ENCODE results near the gene NUP214. TPM values are rescaled to one million over a fixed set of nuclear protein-coding genes. Genes with fewer than 3 reads are reported as not detected.

The NUP214 gene
- polyA plus RNA-seq, 1 of the 3 experiments (the other 2 are of a cell fraction) = 8.0 TPM

- no peak for TF ChIP-seq FOXJ3 (CRISPR knock-in tag; IDR thresholded peaks at IDR 0.05)
Observed at GRCh38 chr9:131096269-131097125, 28.9 kb upstream of the NUP214 start, which contains the start of gene AIF1L (continued).

DNA sequence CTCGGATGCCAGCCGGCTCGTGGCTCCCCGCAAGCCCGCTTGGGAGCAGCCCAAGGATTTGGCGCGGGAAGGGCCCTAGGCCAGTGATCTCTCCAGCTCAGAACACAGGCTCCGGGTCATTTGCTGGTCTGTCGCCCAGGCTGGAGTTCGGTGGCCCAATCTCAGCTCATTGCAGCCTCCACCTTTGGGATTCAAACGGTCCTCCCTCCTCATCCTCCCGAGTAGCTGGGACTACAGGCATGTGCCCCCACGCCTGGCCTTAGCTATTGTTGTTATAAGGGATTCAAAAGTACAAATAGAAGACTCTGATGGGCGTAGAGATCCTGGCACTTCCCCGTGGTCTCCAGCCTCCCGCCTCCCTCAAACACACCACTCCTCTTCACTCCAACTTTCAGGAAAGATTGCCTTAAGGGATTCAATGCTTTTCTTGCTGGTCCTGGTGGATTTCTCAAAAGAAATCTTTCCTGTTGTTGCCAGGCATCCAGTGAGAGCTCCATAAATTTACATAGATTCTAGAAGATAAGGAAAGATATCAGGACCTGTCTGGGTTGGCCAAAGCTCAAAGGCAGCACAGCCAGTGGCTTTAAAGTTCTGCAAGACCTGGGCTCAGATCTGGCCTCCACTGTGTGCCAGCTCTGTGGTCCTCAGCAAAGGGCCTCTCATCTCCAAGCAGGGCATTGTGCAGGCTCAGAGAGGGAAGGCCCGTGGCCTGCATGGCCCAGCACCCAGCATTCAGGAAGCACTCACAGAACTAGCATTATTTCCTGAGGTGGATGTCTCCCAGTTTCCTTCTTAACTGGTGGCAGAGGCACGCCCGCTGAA is 28.0 kb upstream of the NUP214 start:
- 72% methylated on average over 15 of the region's 19 CpGs for WGBS (ENCODE audit: low lambda C conversion rate)
- TF ChIP-seq SIN3A (IDR thresholded peaks at IDR 0.05; ENCODE audit: borderline replicate concordance, low read depth, low read length) (no peak), GATA2 (CRISPR knock-in tag; IDR thresholded peaks at IDR 0.05) (no peak), EP300 (IDR thresholded peaks at IDR 0.05; ENCODE audit: borderline replicate concordance in 1 of 2, low read depth in 1 of 2, low read length in 1 of 2) (no peak)
- Histone ChIP-seq H3K9ac (no peak overlapping the region), H3K9me3 (no peaks in the 10 kb centered on the region), H3K27ac (ENCODE audit: low read depth in 2 of 2, low read length in 1 of 2) (no peak overlapping the region), H3K9me2 (no peaks in the 10 kb centered on the region), H3F3A (replicated peaks; ENCODE audit: insufficient read depth) (no peaks in the 10 kb centered on the region), H3K4me3 (ENCODE audit: low read depth in 2 of 2, low read length in 1 of 2) (peak overlapping the region in 1 of 2 experiments; percentile 49; a peak in 2 of 4 replicates), H3K27me3 (ENCODE audit: insufficient read depth) (peaks cover 27% of the 10 kb centered on the region), H3K4me1 (ENCODE audit: control insufficient read depth in 1 of 2, insufficient read depth in 2 of 2, low read depth in 1 of 2, low read length in 1 of 2) (peaks cover 0 to 17% of the 10 kb centered on the region in 2 experiments; a peak in 1 of 4 replicates), H3K4me2 (peak overlapping the region; percentile 74; the same call in 1 of the 2 replicates), H3K79me2 (ENCODE audit: insufficient read depth) (no peaks in the 10 kb centered on the region), H3K36me3 (replicated peaks in 1 of 2; ENCODE audit: control insufficient read depth in 1 of 2, insufficient read depth in 2 of 2, low read length in 1 of 2) (no peaks in the 10 kb centered on the region), H4K20me1 (ENCODE audit: insufficient read depth) (no peaks in the 10 kb centered on the region), H2AFZ (ENCODE audit: low read depth) (no peak overlapping the region)
- no peak for DNase-seq
- CTCF ChIA-PET = interaction anchor here (0.6 to 3.1 kb wide), 4 partner anchors 40 to 643 kb away, joined by 3 to 11 read pairs (median 3); no protein-coding TSS in a partner anchor
- POLR2A ChIA-PET = interaction anchor here (0.9 to 1.0 kb wide), 2 partner anchors 12 to 28 kb away, joined by 3 read pairs; partner anchors contain the start of gene NUP214

DNA sequence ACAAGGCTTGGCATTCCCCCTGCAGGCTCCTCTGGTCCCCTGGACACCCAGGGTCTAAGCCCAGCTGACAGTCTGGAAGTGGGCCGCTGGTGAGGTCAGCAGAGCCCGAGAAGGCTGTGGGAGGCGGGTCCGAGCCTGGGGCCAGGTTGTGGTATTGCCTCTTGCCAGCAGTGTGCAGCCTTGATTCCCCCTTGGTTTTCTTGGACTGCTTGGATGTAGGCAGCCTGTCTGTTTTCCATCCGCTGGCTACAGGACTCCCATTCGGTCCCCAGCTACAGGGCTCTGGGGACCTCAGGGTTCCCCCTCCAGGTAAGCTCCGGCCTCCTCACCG is 27.5 kb upstream of the NUP214 start:
- Histone ChIP-seq H3K79me2 (ENCODE audit: insufficient read depth) (no peaks in the 10 kb centered on the region), H3K36me3 (replicated peaks in 1 of 2; ENCODE audit: control insufficient read depth in 1 of 2, insufficient read depth in 2 of 2, low read length in 1 of 2) (no peaks in the 10 kb centered on the region), H2AFZ (ENCODE audit: low read depth) (no peak overlapping the region), H3K9me2 (no peaks in the 10 kb centered on the region), H3K4me3 (ENCODE audit: low read depth in 2 of 2, low read length in 1 of 2) (no peak overlapping the region), H3K9me3 (no peaks in the 10 kb centered on the region), H3K27ac (ENCODE audit: low read depth in 2 of 2, low read length in 1 of 2) (no peak overlapping the region), H3K4me2 (no peak overlapping the region), H3K27me3 (ENCODE audit: insufficient read depth) (peaks cover 27% of the 10 kb centered on the region), H3K4me1 (ENCODE audit: control insufficient read depth in 1 of 2, insufficient read depth in 2 of 2, low read depth in 1 of 2, low read length in 1 of 2) (peaks cover 0 to 12% of the 10 kb centered on the region in 2 experiments; a peak in 1 of 4 replicates), H3K9ac (no peak overlapping the region), H4K20me1 (ENCODE audit: insufficient read depth) (no peaks in the 10 kb centered on the region), H3F3A (replicated peaks; ENCODE audit: insufficient read depth) (no peaks in the 10 kb centered on the region)
- no peak for TF ChIP-seq MXI1 (IDR thresholded peaks at IDR 0.05; ENCODE audit: low read depth, low read length)
- TF ChIP-seq JUND (IDR thresholded peaks at IDR 0.05) = no peak
- no peak for TF ChIP-seq GABPA (IDR thresholded peaks at IDR 0.05; ENCODE audit: low read depth)
- no peak for TF ChIP-seq REST (IDR thresholded peaks at IDR 0.05; ENCODE audit: low read depth, low read length)
- no peak for TF ChIP-seq MAX (IDR thresholded peaks at IDR 0.05; ENCODE audit: low read depth)
- no peak for TF ChIP-seq RAD21 (IDR thresholded peaks at IDR 0.05; ENCODE audit: low read length)
- no peak for TF ChIP-seq NFIC (IDR thresholded peaks at IDR 0.05; ENCODE audit: borderline replicate concordance)
- TF ChIP-seq CHD2 (IDR thresholded peaks at IDR 0.05; ENCODE audit: low read length, partially characterized antibody) = no peak
- no peak for TF ChIP-seq YY1 (IDR thresholded peaks at IDR 0.05; ENCODE audit: low read depth)
- TF ChIP-seq, protein P1, sequence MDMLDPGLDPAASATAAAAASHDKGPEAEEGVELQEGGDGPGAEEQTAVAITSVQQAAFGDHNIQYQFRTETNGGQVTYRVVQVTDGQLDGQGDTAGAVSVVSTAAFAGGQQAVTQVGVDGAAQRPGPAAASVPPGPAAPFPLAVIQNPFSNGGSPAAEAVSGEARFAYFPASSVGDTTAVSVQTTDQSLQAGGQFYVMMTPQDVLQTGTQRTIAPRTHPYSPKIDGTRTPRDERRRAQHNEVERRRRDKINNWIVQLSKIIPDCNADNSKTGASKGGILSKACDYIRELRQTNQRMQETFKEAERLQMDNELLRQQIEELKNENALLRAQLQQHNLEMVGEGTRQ (IDR thresholded peaks at IDR 0.05; ENCODE audit: borderline replicate concordance, low read depth, low read length) = no peak
- no peak for TF ChIP-seq RXRA (IDR thresholded peaks at IDR 0.05; ENCODE audit: borderline replicate concordance, low read depth)
- TF ChIP-seq USF1 (IDR thresholded peaks at IDR 0.05; ENCODE audit: borderline replicate concordance, low read depth) = no peak
- TF ChIP-seq GATA2 (CRISPR knock-in tag; IDR thresholded peaks at IDR 0.05) = no peak
- TF ChIP-seq EZH2phosphoT487 (IDR thresholded peaks at IDR 0.05; ENCODE audit: borderline replicate concordance, low read depth) = no peak
- DNase-seq = no peak
- 89% methylated on average over 3 of the region's 8 CpGs for WGBS (ENCODE audit: low lambda C conversion rate)
- POLR2A ChIA-PET = interaction anchor here (1.0 kb wide), 1 partner anchor 28 kb away, joined by 3 read pairs; the partner anchor contains the start of gene NUP214
- CTCF ChIA-PET = interaction anchor here (1.2 to 3.1 kb wide), 2 partner anchors 41 to 100 kb away, joined by 3 to 11 read pairs; no protein-coding TSS in a partner anchor

All from SK-N-SH (cell line).